GM23338 (cell line): ENCODE results near the gene ZFAND6. TPM values are rescaled to one million over a fixed set of nuclear protein-coding genes. Genes with fewer than 3 reads are reported as not detected.
"Not testable (repeated sequence)": the region's sequence is repeated elsewhere in the genome, so short reads cannot be mapped to it uniquely, and the experiment has no call there.

ENCODE experiments used
- ATAC-seq: fragments of 200-7000 bp; cut with Tn5 transposase; 3 replicates; pipeline ENCODE4 v1.9.1; 2020
- DNase-seq: peaks from one replicate; pipeline ENCODE4 v3.0.0-alpha.2; 2015; ENCODE audit warnings: low spot score
- H2AFZ ChIP-seq: fragments of 200-600 bp; sonication (generic); 2 replicates; pipeline ENCODE4 v1.8.0; 2016; ENCODE audit warnings: antibody characterized with exemption, mild to moderate bottlenecking, moderate library complexity
- H3F3A ChIP-seq: fragments of 200-600 bp; sonication (generic); replicated peaks from 2 replicates; pipeline ENCODE4 v1.8.0; 2017; ENCODE audit warnings: antibody characterized with exemption, mixed run types, low read depth
- H3K27ac ChIP-seq: fragments of 200-600 bp; sonication (generic); 2 replicates; pipeline ENCODE4 v1.6.1; 2016; ENCODE audit warnings: low read depth
- H3K27me3 ChIP-seq: fragments of 200-600 bp; sonication (generic); 2 replicates; pipeline ENCODE4 v1.8.0; 2016; ENCODE audit warnings: mild to moderate bottlenecking, mixed run types, moderate library complexity; ENCODE audit not compliant: insufficient read depth
- H3K36me3 ChIP-seq: fragments of 200-600 bp; sonication (generic); 2 replicates; pipeline ENCODE4 v1.8.0; 2016; ENCODE audit warnings: mild to moderate bottlenecking; ENCODE audit not compliant: insufficient read depth
- H3K4me1 ChIP-seq: fragments of 200-600 bp; sonication (generic); 2 replicates; pipeline ENCODE4 v1.8.0; 2016; ENCODE audit warnings: mild to moderate bottlenecking, moderate library complexity; ENCODE audit not compliant: insufficient read depth
- H3K4me2 ChIP-seq: fragments of 200-600 bp; sonication (generic); 2 replicates; pipeline ENCODE4 v1.7.1; 2017; ENCODE audit warnings: mixed run types
- H3K4me3 ChIP-seq: fragments of 200-600 bp; sonication (generic); 2 replicates; pipeline ENCODE4 v1.6.1; 2016; ENCODE audit warnings: mixed run types
- H3K79me2 ChIP-seq: fragments of 200-600 bp; sonication (generic); replicated peaks from 2 replicates; pipeline ENCODE4 v1.8.0; 2017; ENCODE audit warnings: mild to moderate bottlenecking; ENCODE audit not compliant: insufficient read depth
- H3K9me2 ChIP-seq: fragments of 200-600 bp; sonication (generic); 2 replicates; pipeline ENCODE4 v1.8.0; 2017; ENCODE audit not compliant: insufficient read depth
- H4K20me1 ChIP-seq: fragments of 200-600 bp; sonication (generic); replicated peaks from 2 replicates; pipeline ENCODE4 v1.8.0; 2017; ENCODE audit warnings: mild to moderate bottlenecking; ENCODE audit not compliant: insufficient read depth
- H3K27ac Mint-ChIP-seq: 2 replicates; pipeline ENCODE4 v1.8.0; 2020; ENCODE audit warnings: inconsistent platforms, mild to moderate bottlenecking, moderate library complexity, mixed read lengths
- H3K27me3 Mint-ChIP-seq: 3 replicates; pipeline ENCODE4 v1.8.0; 2022; ENCODE audit warnings: low read depth, mild to moderate bottlenecking, moderate library complexity, mixed read lengths, inconsistent platforms; ENCODE audit not compliant: insufficient read depth, poor library complexity
- H3K36me3 Mint-ChIP-seq: 3 replicates; pipeline ENCODE4 v1.8.0; 2021; ENCODE audit warnings: low read depth, mild to moderate bottlenecking, inconsistent platforms, moderate library complexity, mixed read lengths
- H3K4me1 Mint-ChIP-seq: 3 replicates; pipeline ENCODE4 v1.8.0; 2020; ENCODE audit warnings: mild to moderate bottlenecking, inconsistent platforms, mixed read lengths
- H3K4me3 Mint-ChIP-seq: 3 replicates; pipeline ENCODE4 v1.8.0; 2021; ENCODE audit warnings: moderate library complexity, mild to moderate bottlenecking, inconsistent platforms, mixed read lengths
- H3K9me3 Mint-ChIP-seq: 3 replicates; pipeline ENCODE4 v1.8.0; 2020; ENCODE audit warnings: moderate library complexity, mild to moderate bottlenecking, inconsistent platforms, mixed read lengths
- CREB1 ChIP-seq: fragments of 250-450 bp; sonication (Bioruptor Pico); IDR thresholded peaks from 2 replicates; pipeline ENCODE4 v1.5.0; 2020; ENCODE audit warnings: low read depth, mild to moderate bottlenecking, moderate library complexity
- EZH2phosphoT487 ChIP-seq: fragments of 200-600 bp; sonication (generic); IDR thresholded peaks from one replicate; pipeline ENCODE4 v1.8.1; 2018; ENCODE audit warnings: antibody characterized with exemption; ENCODE audit not compliant: unreplicated experiment
- JUNB ChIP-seq: IDR thresholded peaks from one replicate; pipeline ENCODE4 v1.6.1; 2016; ENCODE audit warnings: antibody characterized with exemption; ENCODE audit not compliant: unreplicated experiment
- POLR2AphosphoS5 ChIP-seq: IDR thresholded peaks from 2 replicates; pipeline ENCODE4 v1.6.1; 2016; ENCODE audit warnings: antibody characterized with exemption, low read depth
- ZNF114 ChIP-seq: fragments of 250-450 bp; sonication (Bioruptor Pico); IDR thresholded peaks from 2 replicates; pipeline ENCODE4 v1.5.0; 2020; ENCODE audit warnings: mild to moderate bottlenecking, moderate library complexity
- ZNF331 ChIP-seq: fragments of 250-450 bp; sonication (Bioruptor Pico); IDR thresholded peaks from 2 replicates; pipeline ENCODE4 v1.5.0; 2020; ENCODE audit warnings: low read depth, mild to moderate bottlenecking, moderate library complexity
- polyA plus RNA-seq: library from polyadenylated mRNA; unstranded; fragments of >200 nt; fragmentation: Nextera tagmentation; extraction: Ambion mirVana; gene quantifications from 2 replicates; pipeline ENCODE4 v1.2.1, GENCODE V29; 2016
- total RNA-seq: library from RNA; depleted of rRNA; stranded (reverse); fragments of >200 nt; shearing (Covaris generic); gene quantifications from 2 replicates; pipeline ENCODE4 v1.2.3, GENCODE V29; 2014
- TF ChIP-seq, protein P1 (sequence below): fragments of 250-450 bp; sonication (Bioruptor Pico); IDR thresholded peaks from 2 replicates; pipeline ENCODE4 v1.5.0; 2020; ENCODE audit warnings: mild to moderate bottlenecking, moderate library complexity
- TF ChIP-seq, protein P2 (sequence below), 2 experiments: fragments of 200-600 bp in 1 of 2; sonication (generic) in 1 of 2; conservative IDR thresholded peaks; 2 replicates each; pipeline versions ENCODE4 v1.5.1 to v1.6.1; 2016 to 2017; ENCODE audit warnings: antibody characterized with exemption in 2 of 2, low read depth in 2 of 2, mild to moderate bottlenecking in 2 of 2, moderate library complexity in 1 of 2

Gene ZFAND6
- total and polyA plus RNA-seq, 2 experiments from 2014 or later = 205 to 292 TPM

DNA sequence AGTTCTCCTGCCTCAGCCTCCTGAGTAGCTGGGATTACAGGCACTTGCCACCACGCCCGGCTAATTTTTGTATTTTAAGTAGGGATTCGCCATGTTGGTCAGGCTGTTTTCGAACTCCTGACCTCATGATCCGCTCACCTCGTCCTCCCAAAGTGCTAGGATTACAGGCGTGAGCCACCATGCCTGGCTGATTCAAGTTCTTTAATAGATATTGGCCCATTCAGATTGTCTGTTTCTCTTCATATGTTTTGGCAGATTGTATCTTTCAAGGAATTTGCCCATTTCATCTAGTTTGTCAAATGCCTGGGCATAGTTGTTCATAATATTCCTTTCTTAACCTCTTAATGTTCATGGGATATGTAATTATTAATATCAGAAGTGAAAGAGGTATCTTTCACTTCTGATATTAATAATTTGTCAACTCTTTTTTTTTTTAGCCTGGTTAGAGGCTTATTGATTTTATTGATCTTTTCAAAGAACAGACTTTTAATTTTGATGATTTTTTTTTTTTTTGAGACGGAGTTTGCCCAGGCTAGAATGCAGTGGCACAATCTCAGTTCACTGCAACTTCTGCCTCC is 40.2 kb upstream of the ZFAND6 start:
- Mint-ChIP-seq H3K27ac (no peak overlapping the region), H3K4me3 (no peak overlapping the region), H3K36me3 (no peaks in the 10 kb centered on the region), H3K9me3 (peaks cover 6% of the 10 kb centered on the region), H3K4me1 (no peaks in the 10 kb centered on the region), H3K27me3 (peaks cover 3% of the 10 kb centered on the region)
- Histone ChIP-seq H3K4me3 (no peak overlapping the region), H3K79me2 (no peaks in the 10 kb centered on the region), H4K20me1 (no peaks in the 10 kb centered on the region), H3K4me2 (no peak overlapping the region), H3K36me3 (no peaks in the 10 kb centered on the region), H3K4me1 (no peaks in the 10 kb centered on the region), H3K27ac (no peak overlapping the region), H3K9me2 (0 out of 2 replicates have a peak, but pooled peaks cover 4% of the 10 kb centered on the region), H2AFZ (no peak overlapping the region), H3F3A (no peaks in the 10 kb centered on the region), H3K27me3 (no peaks in the 10 kb centered on the region)
- DNase-seq (no peak), ATAC-seq (no peak)
- TF ChIP-seq EZH2phosphoT487 (no peak), ZNF331 (CRISPR knock-in tag) (no peak), POLR2AphosphoS5 (no peak), ZNF114 (CRISPR knock-in tag) (no peak), CREB1 (CRISPR knock-in tag) (no peak), JUNB (no peak)
- TF ChIP-seq, protein P1, sequence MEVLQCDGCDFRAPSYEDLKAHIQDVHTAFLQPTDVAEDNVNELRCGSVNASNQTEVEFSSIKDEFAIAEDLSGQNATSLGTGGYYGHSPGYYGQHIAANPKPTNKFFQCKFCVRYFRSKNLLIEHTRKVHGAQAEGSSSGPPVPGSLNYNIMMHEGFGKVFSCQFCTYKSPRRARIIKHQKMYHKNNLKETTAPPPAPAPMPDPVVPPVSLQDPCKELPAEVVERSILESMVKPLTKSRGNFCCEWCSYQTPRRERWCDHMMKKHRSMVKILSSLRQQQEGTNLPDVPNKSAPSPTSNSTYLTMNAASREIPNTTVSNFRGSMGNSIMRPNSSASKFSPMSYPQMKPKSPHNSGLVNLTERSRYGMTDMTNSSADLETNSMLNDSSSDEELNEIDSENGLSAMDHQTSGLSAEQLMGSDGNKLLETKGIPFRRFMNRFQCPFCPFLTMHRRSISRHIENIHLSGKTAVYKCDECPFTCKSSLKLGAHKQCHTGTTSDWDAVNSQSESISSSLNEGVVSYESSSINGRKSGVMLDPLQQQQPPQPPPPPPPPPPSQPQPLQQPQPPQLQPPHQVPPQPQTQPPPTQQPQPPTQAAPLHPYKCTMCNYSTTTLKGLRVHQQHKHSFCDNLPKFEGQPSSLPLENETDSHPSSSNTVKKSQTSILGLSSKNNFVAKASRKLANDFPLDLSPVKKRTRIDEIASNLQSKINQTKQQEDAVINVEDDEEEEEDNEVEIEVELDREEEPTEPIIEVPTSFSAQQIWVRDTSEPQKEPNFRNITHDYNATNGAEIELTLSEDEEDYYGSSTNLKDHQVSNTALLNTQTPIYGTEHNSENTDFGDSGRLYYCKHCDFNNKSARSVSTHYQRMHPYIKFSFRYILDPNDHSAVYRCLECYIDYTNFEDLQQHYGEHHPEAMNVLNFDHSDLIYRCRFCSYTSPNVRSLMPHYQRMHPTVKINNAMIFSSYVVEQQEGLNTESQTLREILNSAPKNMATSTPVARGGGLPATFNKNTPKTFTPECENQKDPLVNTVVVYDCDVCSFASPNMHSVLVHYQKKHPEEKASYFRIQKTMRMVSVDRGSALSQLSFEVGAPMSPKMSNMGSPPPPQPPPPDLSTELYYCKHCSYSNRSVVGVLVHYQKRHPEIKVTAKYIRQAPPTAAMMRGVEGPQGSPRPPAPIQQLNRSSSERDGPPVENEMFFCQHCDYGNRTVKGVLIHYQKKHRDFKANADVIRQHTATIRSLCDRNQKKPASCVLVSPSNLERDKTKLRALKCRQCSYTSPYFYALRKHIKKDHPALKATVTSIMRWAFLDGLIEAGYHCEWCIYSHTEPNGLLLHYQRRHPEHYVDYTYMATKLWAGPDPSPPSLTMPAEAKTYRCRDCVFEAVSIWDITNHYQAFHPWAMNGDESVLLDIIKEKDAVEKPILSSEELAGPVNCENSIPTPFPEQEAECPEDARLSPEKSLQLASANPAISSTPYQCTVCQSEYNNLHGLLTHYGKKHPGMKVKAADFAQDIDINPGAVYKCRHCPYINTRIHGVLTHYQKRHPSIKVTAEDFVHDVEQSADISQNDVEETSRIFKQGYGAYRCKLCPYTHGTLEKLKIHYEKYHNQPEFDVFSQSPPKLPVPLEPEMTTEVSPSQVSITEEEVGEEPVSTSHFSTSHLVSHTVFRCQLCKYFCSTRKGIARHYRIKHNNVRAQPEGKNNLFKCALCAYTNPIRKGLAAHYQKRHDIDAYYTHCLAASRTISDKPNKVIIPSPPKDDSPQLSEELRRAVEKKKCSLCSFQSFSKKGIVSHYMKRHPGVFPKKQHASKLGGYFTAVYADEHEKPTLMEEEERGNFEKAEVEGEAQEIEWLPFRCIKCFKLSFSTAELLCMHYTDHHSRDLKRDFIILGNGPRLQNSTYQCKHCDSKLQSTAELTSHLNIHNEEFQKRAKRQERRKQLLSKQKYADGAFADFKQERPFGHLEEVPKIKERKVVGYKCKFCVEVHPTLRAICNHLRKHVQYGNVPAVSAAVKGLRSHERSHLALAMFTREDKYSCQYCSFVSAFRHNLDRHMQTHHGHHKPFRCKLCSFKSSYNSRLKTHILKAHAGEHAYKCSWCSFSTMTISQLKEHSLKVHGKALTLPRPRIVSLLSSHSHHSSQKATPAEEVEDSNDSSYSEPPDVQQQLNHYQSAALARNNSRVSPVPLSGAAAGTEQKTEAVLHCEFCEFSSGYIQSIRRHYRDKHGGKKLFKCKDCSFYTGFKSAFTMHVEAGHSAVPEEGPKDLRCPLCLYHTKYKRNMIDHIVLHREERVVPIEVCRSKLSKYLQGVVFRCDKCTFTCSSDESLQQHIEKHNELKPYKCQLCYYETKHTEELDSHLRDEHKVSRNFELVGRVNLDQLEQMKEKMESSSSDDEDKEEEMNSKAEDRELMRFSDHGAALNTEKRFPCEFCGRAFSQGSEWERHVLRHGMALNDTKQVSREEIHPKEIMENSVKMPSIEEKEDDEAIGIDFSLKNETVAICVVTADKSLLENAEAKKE (CRISPR knock-in tag) = no peak
- TF ChIP-seq, protein P2, sequence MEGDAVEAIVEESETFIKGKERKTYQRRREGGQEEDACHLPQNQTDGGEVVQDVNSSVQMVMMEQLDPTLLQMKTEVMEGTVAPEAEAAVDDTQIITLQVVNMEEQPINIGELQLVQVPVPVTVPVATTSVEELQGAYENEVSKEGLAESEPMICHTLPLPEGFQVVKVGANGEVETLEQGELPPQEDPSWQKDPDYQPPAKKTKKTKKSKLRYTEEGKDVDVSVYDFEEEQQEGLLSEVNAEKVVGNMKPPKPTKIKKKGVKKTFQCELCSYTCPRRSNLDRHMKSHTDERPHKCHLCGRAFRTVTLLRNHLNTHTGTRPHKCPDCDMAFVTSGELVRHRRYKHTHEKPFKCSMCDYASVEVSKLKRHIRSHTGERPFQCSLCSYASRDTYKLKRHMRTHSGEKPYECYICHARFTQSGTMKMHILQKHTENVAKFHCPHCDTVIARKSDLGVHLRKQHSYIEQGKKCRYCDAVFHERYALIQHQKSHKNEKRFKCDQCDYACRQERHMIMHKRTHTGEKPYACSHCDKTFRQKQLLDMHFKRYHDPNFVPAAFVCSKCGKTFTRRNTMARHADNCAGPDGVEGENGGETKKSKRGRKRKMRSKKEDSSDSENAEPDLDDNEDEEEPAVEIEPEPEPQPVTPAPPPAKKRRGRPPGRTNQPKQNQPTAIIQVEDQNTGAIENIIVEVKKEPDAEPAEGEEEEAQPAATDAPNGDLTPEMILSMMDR (conservative IDR thresholded peaks at IDR 0.05; ENCODE audit: low read depth in 2 of 2) = no peak

DNA sequence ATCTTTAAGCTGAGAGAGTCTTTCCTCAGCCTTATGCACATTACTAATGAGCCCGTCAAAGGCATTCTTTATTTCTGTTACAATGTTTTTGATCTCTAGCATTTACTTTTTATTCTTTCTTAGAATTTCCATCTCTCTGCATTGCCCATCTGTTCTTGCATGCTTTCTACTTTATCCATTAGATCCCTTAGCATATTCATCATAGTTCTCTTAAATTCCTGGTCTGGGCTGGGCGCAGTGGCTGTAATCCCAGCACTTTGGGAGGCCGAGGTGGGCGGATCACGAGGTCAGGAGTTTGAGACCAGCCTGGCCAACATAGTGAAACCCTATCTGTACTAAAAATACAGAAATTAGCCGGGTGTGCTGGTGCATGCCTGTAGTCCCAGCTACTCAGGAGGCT is 39.3 kb upstream of the ZFAND6 start:
- not testable (repeated sequence) for H4K20me1 ChIP-seq, H3K27me3 Mint-ChIP-seq, H3K36me3 ChIP-seq, H3K27ac ChIP-seq, H3K79me2 ChIP-seq, H3K4me2 ChIP-seq, H3K36me3 Mint-ChIP-seq, H3K4me1 Mint-ChIP-seq, H3K4me3 ChIP-seq, H3K9me3 Mint-ChIP-seq, H2AFZ ChIP-seq, H3K27me3 ChIP-seq, H3F3A ChIP-seq, H3K4me3 Mint-ChIP-seq, H3K9me2 ChIP-seq, ATAC-seq, H3K4me1 ChIP-seq, DNase-seq, H3K27ac Mint-ChIP-seq
